HL-60 (cell line): ENCODE measurements around the gene FGD5.

Experiments used
- GABPA ChIP-seq: IDR thresholded peaks from 2 replicates; pipeline ENCODE4 v1.6.1; 2012; ENCODE audit warnings: low read depth
- POLR2AphosphoS5 ChIP-seq: IDR thresholded peaks from 2 replicates; pipeline ENCODE4 v1.6.1; 2012; ENCODE audit warnings: low read depth
- TF ChIP-seq, protein P1 (sequence below): IDR thresholded peaks from one replicate; pipeline ENCODE4 v1.5.1; 2011; ENCODE audit warnings: low read length, control low read depth, inconsistent platforms; ENCODE audit not compliant: insufficient read depth

GRCh38 chr3:14941871-14942270 is 123.1 kb downstream of the FGD5 start:
- TF ChIP-seq, protein P1, sequence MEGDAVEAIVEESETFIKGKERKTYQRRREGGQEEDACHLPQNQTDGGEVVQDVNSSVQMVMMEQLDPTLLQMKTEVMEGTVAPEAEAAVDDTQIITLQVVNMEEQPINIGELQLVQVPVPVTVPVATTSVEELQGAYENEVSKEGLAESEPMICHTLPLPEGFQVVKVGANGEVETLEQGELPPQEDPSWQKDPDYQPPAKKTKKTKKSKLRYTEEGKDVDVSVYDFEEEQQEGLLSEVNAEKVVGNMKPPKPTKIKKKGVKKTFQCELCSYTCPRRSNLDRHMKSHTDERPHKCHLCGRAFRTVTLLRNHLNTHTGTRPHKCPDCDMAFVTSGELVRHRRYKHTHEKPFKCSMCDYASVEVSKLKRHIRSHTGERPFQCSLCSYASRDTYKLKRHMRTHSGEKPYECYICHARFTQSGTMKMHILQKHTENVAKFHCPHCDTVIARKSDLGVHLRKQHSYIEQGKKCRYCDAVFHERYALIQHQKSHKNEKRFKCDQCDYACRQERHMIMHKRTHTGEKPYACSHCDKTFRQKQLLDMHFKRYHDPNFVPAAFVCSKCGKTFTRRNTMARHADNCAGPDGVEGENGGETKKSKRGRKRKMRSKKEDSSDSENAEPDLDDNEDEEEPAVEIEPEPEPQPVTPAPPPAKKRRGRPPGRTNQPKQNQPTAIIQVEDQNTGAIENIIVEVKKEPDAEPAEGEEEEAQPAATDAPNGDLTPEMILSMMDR, result no peak
- TF ChIP-seq POLR2AphosphoS5 (no peak), GABPA (no peak)
